Measurements from ENCODE around the gene COL19A1. TPM values are rescaled to one million over a fixed set of nuclear protein-coding genes. Genes with fewer than 3 reads are reported as not detected.

The COL19A1 gene
- total RNA-seq, 1 experiment from 2014 or later = not detected

- Histone ChIP-seq H3K9me3 (ENCODE audit: control insufficient read depth, insufficient read depth, low read depth, low read length) (no peaks in the 10 kb centered on the region), H3K27ac (ENCODE audit: low read length) (no peak overlapping the region), H3K27me3 (ENCODE audit: control insufficient read depth, insufficient read depth, low read length) (no peaks in the 10 kb centered on the region), H3K36me3 (ENCODE audit: control insufficient read depth, insufficient read depth, low read length) (no peaks in the 10 kb centered on the region; the same call in 1 of the 2 replicates), H3K4me1 (ENCODE audit: control insufficient read depth, insufficient read depth, low read length) (no peaks in the 10 kb centered on the region), H3K4me3 (ENCODE audit: low read depth in 2 of 2, low read length in 2 of 2) (no peak overlapping the region)
- intact Hi-C loops (cut with micrococcal nuclease; ENCODE audit: unreplicated experiment) (no loop called here), in situ Hi-C loops (cut with HindIII; ENCODE audit: low pct_unique_long_range_greater_than_20kb, low sequenced_read_pairs) (no loop called here)
- no TSS peak for BruUV-seq (replicated peaks)
- no peak for TF ChIP-seq POLR2AphosphoS5 (IDR thresholded peaks at IDR 0.05; ENCODE audit: low read depth, low read length)
- TF ChIP-seq REST (IDR thresholded peaks at IDR 0.05; ENCODE audit: insufficient read depth in 1 of 2, low read depth in 2 of 2, low read length in 1 of 2) = no peak
- TF ChIP-seq CTCF (IDR thresholded peaks at IDR 0.05) = no peak
- no peak for TF ChIP-seq TCF7L2 (IDR thresholded peaks at IDR 0.05; ENCODE audit: low read depth, low read length)
- no peak for TF ChIP-seq SIN3A (IDR thresholded peaks at IDR 0.05; ENCODE audit: borderline replicate concordance, insufficient read depth, low read depth, low read length)
- POLR2A ChIA-PET = no interaction called here
- no peak for ATAC-seq
- CTCF ChIA-PET = no interaction called here
- DNase-seq (ENCODE audit: low read depth, low spot score) = no peak
These were observed 214.2 kb downstream of the COL19A1 start for GRCh38 chr6:70080443-70081070.

- ChIA-PET CTCF (no interaction called here), POLR2A (no interaction called here)
- H3K4me1 ChIP-seq (ENCODE audit: control insufficient read depth, insufficient read depth, low read length) = no peaks in the 10 kb centered on the region
- in situ Hi-C loops (cut with HindIII; ENCODE audit: low pct_unique_long_range_greater_than_20kb, low sequenced_read_pairs) = no loop called here
- H3K9me3 ChIP-seq (ENCODE audit: control insufficient read depth, insufficient read depth, low read depth, low read length) = no peaks in the 10 kb centered on the region
- DNase-seq (ENCODE audit: low read depth, low spot score) (no peak), ATAC-seq (no peak)
- no peak overlapping the region for H3K4me3 ChIP-seq (ENCODE audit: low read depth in 2 of 2, low read length in 2 of 2)
- no peaks in the 10 kb centered on the region for H3K27me3 ChIP-seq (ENCODE audit: control insufficient read depth, insufficient read depth, low read length)
- no peaks in the 10 kb centered on the region for H3K36me3 ChIP-seq (ENCODE audit: control insufficient read depth, insufficient read depth, low read length)
- intact Hi-C loops (cut with micrococcal nuclease; ENCODE audit: unreplicated experiment) = no loop called here
- TF ChIP-seq CTCF (IDR thresholded peaks at IDR 0.05) = no peak
- no peak for TF ChIP-seq POLR2AphosphoS5 (IDR thresholded peaks at IDR 0.05; ENCODE audit: low read depth, low read length)
- TF ChIP-seq TCF7L2 (IDR thresholded peaks at IDR 0.05; ENCODE audit: low read depth, low read length) = no peak
- TF ChIP-seq REST (IDR thresholded peaks at IDR 0.05; ENCODE audit: insufficient read depth in 1 of 2, low read depth in 2 of 2, low read length in 1 of 2) = no peak
- TF ChIP-seq SIN3A (IDR thresholded peaks at IDR 0.05; ENCODE audit: borderline replicate concordance, insufficient read depth, low read depth, low read length) = no peak
- BruUV-seq (replicated peaks) = no TSS peak
- no peak overlapping the region for H3K27ac ChIP-seq (ENCODE audit: low read length)
These were observed 216.5 kb downstream of the COL19A1 start for GRCh38 chr6:70082830-70083229.
